Activated naive CD8-positive, alpha-beta T cell treated with anti-CD3 and anti-CD28 coated beads, Interleukin-2, amount 10 ng/mL, durations not matched to agents 7 days and 5 days (primary cell): ENCODE measurements around the gene TREM2. TPM values are rescaled to one million over a fixed set of nuclear protein-coding genes. Genes with fewer than 3 reads are reported as not detected.

Experiments
- ATAC-seq: fragments of 150-1000 bp; cut with Tn5 transposase; one replicate; pipeline ENCODE4 v1.10.0; 2021; ENCODE audit warnings: low read depth, moderate library complexity
- POLR2A ChIA-PET: fragments of 350-600 bp; sonication (Branson Sonifier 250); formaldehyde crosslinking; loops from one replicate; lab custom pipeline; 2021; ENCODE audit warnings: antibody characterized with exemption; lab: Charles Lee
- DNase-seq: peaks from one replicate; pipeline ENCODE4 v3.0.0; 2021
- H3K27ac Mint-ChIP-seq: one replicate; pipeline ENCODE4 v1.8.0; 2022; ENCODE audit warnings: mild to moderate bottlenecking, mixed read lengths
- H3K27me3 Mint-ChIP-seq: one replicate; pipeline ENCODE4 v1.8.0; 2022; ENCODE audit warnings: mild to moderate bottlenecking, moderate library complexity, mixed read lengths
- H3K36me3 Mint-ChIP-seq: one replicate; pipeline ENCODE4 v1.8.0; 2021; ENCODE audit warnings: mild to moderate bottlenecking, mixed read lengths
- H3K4me1 Mint-ChIP-seq: one replicate; pipeline ENCODE4 v1.8.0; 2021; ENCODE audit warnings: mixed read lengths
- H3K4me3 Mint-ChIP-seq: one replicate; pipeline ENCODE4 v1.8.0; 2022; ENCODE audit warnings: mild to moderate bottlenecking, moderate library complexity, mixed read lengths
- H3K9me3 Mint-ChIP-seq: one replicate; pipeline ENCODE4 v1.8.0; 2021; ENCODE audit warnings: mixed read lengths
- total RNA-seq, 2 experiments: library from RNA; stranded (reverse); gene quantifications; one replicate each; pipeline ENCODE4 v1.2.3, GENCODE V29; 2021

The TREM2 gene
- total RNA-seq, 2 experiments from 2014 or later: 1.9 to 2.8 TPM

GRCh38 chr6:41177287-41177686 is 14.4 kb upstream of the TREM2 start:
- Mint-ChIP-seq H3K36me3 (no peaks in the 10 kb centered on the region), H3K4me3 (no peak overlapping the region), H3K27me3 (peaks cover 11% of the 10 kb centered on the region), H3K27ac (no peak overlapping the region), H3K4me1 (peaks cover 6% of the 10 kb centered on the region), H3K9me3 (no peaks in the 10 kb centered on the region)
- ATAC-seq: no peak
- no peak for DNase-seq
- POLR2A ChIA-PET: no interaction called here

- ATAC-seq (no peak), DNase-seq (no peak)
- no peaks in the 10 kb centered on the region for H3K36me3 Mint-ChIP-seq
- no peaks in the 10 kb centered on the region for H3K9me3 Mint-ChIP-seq
- POLR2A ChIA-PET: no interaction called here
- peaks cover 11% of the 10 kb centered on the region for H3K27me3 Mint-ChIP-seq
- H3K27ac Mint-ChIP-seq: no peak overlapping the region
- H3K4me3 Mint-ChIP-seq: no peak overlapping the region
- H3K4me1 Mint-ChIP-seq: no peaks in the 10 kb centered on the region
These were observed 13.3 kb upstream of the TREM2 start for GRCh38 chr6:41176189-41176588.

GRCh38 chr6:41175084-41175483 is 12.2 kb upstream of the TREM2 start:
- DNase-seq: no peak
- peaks cover 11% of the 10 kb centered on the region for H3K27me3 Mint-ChIP-seq
- H3K4me3 Mint-ChIP-seq: no peak overlapping the region
- H3K9me3 Mint-ChIP-seq: no peaks in the 10 kb centered on the region
- POLR2A ChIA-PET: no interaction called here
- no peak overlapping the region for H3K27ac Mint-ChIP-seq
- no peaks in the 10 kb centered on the region for H3K4me1 Mint-ChIP-seq
- no peak for ATAC-seq
- H3K36me3 Mint-ChIP-seq: no peaks in the 10 kb centered on the region

GRCh38 chr6:41174610-41175009 is 11.7 kb upstream of the TREM2 start:
- POLR2A ChIA-PET: no interaction called here
- Mint-ChIP-seq H3K4me1 (no peaks in the 10 kb centered on the region), H3K27ac (no peak overlapping the region), H3K27me3 (peaks cover 11% of the 10 kb centered on the region), H3K9me3 (no peaks in the 10 kb centered on the region), H3K36me3 (no peaks in the 10 kb centered on the region), H3K4me3 (no peak overlapping the region)
- no peak for DNase-seq
- ATAC-seq: no peak

GRCh38 chr6:41171908-41172307 is 9.0 kb upstream of the TREM2 start:
- Mint-ChIP-seq H3K4me1 (no peaks in the 10 kb centered on the region), H3K27ac (no peak overlapping the region), H3K36me3 (no peaks in the 10 kb centered on the region), H3K9me3 (no peaks in the 10 kb centered on the region), H3K27me3 (peaks cover 9% of the 10 kb centered on the region), H3K4me3 (no peak overlapping the region)
- DNase-seq: no peak
- no peak for ATAC-seq
- POLR2A ChIA-PET: no interaction called here

GRCh38 chr6:41170547-41171160 is 7.7 kb upstream of the TREM2 start:
- no peak for DNase-seq
- H3K9me3 Mint-ChIP-seq: no peaks in the 10 kb centered on the region
- ATAC-seq: no peak
- no peak overlapping the region for H3K4me3 Mint-ChIP-seq
- no peaks in the 10 kb centered on the region for H3K4me1 Mint-ChIP-seq
- H3K36me3 Mint-ChIP-seq: no peaks in the 10 kb centered on the region
- H3K27ac Mint-ChIP-seq: no peak overlapping the region
- POLR2A ChIA-PET: no interaction called here
- H3K27me3 Mint-ChIP-seq: peaks cover 13% of the 10 kb centered on the region

GRCh38 chr6:41167173-41167963 is 4.5 kb upstream of the TREM2 start:
- ATAC-seq (no peak), DNase-seq (no peak)
- Mint-ChIP-seq H3K36me3 (no peaks in the 10 kb centered on the region), H3K27ac (no peak overlapping the region), H3K4me3 (no peak overlapping the region), H3K27me3 (peaks cover 10% of the 10 kb centered on the region), H3K9me3 (no peaks in the 10 kb centered on the region), H3K4me1 (no peaks in the 10 kb centered on the region)
- POLR2A ChIA-PET: no interaction called here

GRCh38 chr6:41164551-41165120 is 1.7 kb upstream of the TREM2 start:
- POLR2A ChIA-PET: no interaction called here
- ATAC-seq: no peak

GRCh38 chr6:41163419-41163717 is 452 bp upstream of the TREM2 start:
- DNase-seq (no peak), ATAC-seq (no peak)
- H3K27me3 Mint-ChIP-seq: peaks cover 10% of the 10 kb centered on the region
- POLR2A ChIA-PET: no interaction called here
- H3K36me3 Mint-ChIP-seq: no peaks in the 10 kb centered on the region
- H3K27ac Mint-ChIP-seq: no peak overlapping the region
- no peak overlapping the region for H3K4me3 Mint-ChIP-seq
- no peaks in the 10 kb centered on the region for H3K9me3 Mint-ChIP-seq
- no peaks in the 10 kb centered on the region for H3K4me1 Mint-ChIP-seq

More at GRCh38 chr6:41164551-41165120, 1.7 kb upstream of the TREM2 start:
- H3K27ac Mint-ChIP-seq: no peak overlapping the region
- H3K36me3 Mint-ChIP-seq: no peaks in the 10 kb centered on the region
- DNase-seq: no peak
- H3K4me1 Mint-ChIP-seq: no peaks in the 10 kb centered on the region
- no peak overlapping the region for H3K4me3 Mint-ChIP-seq
- H3K27me3 Mint-ChIP-seq: peaks cover 10% of the 10 kb centered on the region
- H3K9me3 Mint-ChIP-seq: no peaks in the 10 kb centered on the region

- no peaks in the 10 kb centered on the region for H3K9me3 Mint-ChIP-seq
- POLR2A ChIA-PET: no interaction called here
- no peak overlapping the region for H3K27ac Mint-ChIP-seq
- no peaks in the 10 kb centered on the region for H3K4me1 Mint-ChIP-seq
- ATAC-seq: no peak
- H3K4me3 Mint-ChIP-seq: no peak overlapping the region
- H3K36me3 Mint-ChIP-seq: no peaks in the 10 kb centered on the region
- no peak for DNase-seq
- peaks cover 10% of the 10 kb centered on the region for H3K27me3 Mint-ChIP-seq
These were observed 914 bp downstream of the TREM2 start for GRCh38 chr6:41161851-41162552.

- Mint-ChIP-seq H3K27ac (no peak overlapping the region), H3K4me3 (no peak overlapping the region), H3K36me3 (no peaks in the 10 kb centered on the region), H3K27me3 (peaks cover 12% of the 10 kb centered on the region), H3K9me3 (no peaks in the 10 kb centered on the region), H3K4me1 (no peaks in the 10 kb centered on the region)
- no peak for ATAC-seq
- POLR2A ChIA-PET: no interaction called here
- no peak for DNase-seq
These were observed 1.5 kb downstream of the TREM2 start for GRCh38 chr6:41161380-41161779.

- ATAC-seq (no peak), DNase-seq (no peak)
- H3K36me3 Mint-ChIP-seq: no peaks in the 10 kb centered on the region
- POLR2A ChIA-PET: no interaction called here
- no peak overlapping the region for H3K27ac Mint-ChIP-seq
- H3K9me3 Mint-ChIP-seq: no peaks in the 10 kb centered on the region
- no peaks in the 10 kb centered on the region for H3K4me1 Mint-ChIP-seq
- H3K4me3 Mint-ChIP-seq: no peak overlapping the region
- peaks cover 9% of the 10 kb centered on the region for H3K27me3 Mint-ChIP-seq
These were observed 2.0 kb downstream of the TREM2 start for GRCh38 chr6:41160933-41161332.

- DNase-seq (no peak), ATAC-seq (no peak)
- H3K36me3 Mint-ChIP-seq: no peaks in the 10 kb centered on the region
- H3K4me1 Mint-ChIP-seq: peaks cover 2% of the 10 kb centered on the region
- POLR2A ChIA-PET: no interaction called here
- no peak overlapping the region for H3K4me3 Mint-ChIP-seq
- no peak overlapping the region for H3K27ac Mint-ChIP-seq
- no peaks in the 10 kb centered on the region for H3K9me3 Mint-ChIP-seq
- H3K27me3 Mint-ChIP-seq: peaks cover 13% of the 10 kb centered on the region
These were observed 3.4 kb downstream of the TREM2 start for GRCh38 chr6:41159415-41160082.
